ENCODE results near the gene EPHB4. TPM values are rescaled to one million over a fixed set of nuclear protein-coding genes. Genes with fewer than 3 reads are reported as not detected.

Gene EPHB4
- total RNA-seq, 2 donors from 2014 or later, result 20.5 to 29.4 TPM

DNA sequence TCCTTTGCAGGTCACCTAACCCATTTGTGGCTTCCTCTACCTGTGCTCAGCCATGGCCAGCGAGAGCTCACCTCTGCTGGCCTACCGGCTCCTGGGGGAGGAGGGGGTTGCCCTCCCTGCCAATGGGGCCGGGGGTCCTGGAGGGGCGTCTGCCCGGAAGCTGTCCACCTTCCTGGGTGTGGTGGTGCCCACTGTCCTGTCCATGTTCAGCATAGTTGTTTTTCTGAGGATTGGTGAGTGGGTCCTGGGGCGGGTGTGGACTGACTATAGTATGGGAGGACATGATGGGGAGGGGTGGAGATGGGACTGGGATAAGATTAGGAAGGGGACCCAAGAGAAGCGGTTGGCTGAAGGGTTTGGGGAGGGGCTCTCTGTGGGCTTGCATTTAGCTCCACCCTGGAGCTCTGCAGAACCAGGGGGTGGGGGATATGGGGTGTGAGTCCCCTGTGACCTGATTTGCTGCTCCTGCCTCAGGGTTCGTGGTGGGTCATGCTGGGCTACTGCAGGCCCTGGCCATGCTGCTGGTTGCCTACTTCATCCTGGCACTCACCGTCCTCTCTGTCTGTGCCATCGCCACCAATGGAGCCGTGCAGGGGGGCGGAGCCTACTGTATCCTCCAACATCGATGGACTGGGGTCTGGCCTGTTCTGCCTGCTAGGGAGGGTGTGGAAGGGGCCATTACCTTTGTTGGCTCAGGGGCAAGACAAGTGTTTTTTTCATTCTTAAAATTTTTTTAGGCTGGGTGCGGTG lies 27.0 kb upstream of the EPHB4 start:
- DNase-seq (ENCODE audit: low spot score) (no peak), ATAC-seq (ENCODE audit: insufficient number of reproducible peaks, low FRiP score, low read depth) (no peak)
- H3K27ac ChIP-seq, result no peak overlapping the region
- peaks cover 0 to 8% of the 10 kb centered on the region in 2 donors for H3K4me1 ChIP-seq (ENCODE audit: control insufficient read depth in 1 of 2, low read depth in 2 of 2)
- H3K9me3 ChIP-seq, result no peaks in the 10 kb centered on the region
- H3K4me3 ChIP-seq, result no peak overlapping the region
- TF ChIP-seq, protein P1, sequence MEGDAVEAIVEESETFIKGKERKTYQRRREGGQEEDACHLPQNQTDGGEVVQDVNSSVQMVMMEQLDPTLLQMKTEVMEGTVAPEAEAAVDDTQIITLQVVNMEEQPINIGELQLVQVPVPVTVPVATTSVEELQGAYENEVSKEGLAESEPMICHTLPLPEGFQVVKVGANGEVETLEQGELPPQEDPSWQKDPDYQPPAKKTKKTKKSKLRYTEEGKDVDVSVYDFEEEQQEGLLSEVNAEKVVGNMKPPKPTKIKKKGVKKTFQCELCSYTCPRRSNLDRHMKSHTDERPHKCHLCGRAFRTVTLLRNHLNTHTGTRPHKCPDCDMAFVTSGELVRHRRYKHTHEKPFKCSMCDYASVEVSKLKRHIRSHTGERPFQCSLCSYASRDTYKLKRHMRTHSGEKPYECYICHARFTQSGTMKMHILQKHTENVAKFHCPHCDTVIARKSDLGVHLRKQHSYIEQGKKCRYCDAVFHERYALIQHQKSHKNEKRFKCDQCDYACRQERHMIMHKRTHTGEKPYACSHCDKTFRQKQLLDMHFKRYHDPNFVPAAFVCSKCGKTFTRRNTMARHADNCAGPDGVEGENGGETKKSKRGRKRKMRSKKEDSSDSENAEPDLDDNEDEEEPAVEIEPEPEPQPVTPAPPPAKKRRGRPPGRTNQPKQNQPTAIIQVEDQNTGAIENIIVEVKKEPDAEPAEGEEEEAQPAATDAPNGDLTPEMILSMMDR (IDR thresholded peaks at IDR 0.05), result no peak
- no peaks in the 10 kb centered on the region for H3K27me3 ChIP-seq (replicated peaks; ENCODE audit: insufficient read depth)
- H3K36me3 ChIP-seq, result peaks cover 5% of the 10 kb centered on the region

DNA sequence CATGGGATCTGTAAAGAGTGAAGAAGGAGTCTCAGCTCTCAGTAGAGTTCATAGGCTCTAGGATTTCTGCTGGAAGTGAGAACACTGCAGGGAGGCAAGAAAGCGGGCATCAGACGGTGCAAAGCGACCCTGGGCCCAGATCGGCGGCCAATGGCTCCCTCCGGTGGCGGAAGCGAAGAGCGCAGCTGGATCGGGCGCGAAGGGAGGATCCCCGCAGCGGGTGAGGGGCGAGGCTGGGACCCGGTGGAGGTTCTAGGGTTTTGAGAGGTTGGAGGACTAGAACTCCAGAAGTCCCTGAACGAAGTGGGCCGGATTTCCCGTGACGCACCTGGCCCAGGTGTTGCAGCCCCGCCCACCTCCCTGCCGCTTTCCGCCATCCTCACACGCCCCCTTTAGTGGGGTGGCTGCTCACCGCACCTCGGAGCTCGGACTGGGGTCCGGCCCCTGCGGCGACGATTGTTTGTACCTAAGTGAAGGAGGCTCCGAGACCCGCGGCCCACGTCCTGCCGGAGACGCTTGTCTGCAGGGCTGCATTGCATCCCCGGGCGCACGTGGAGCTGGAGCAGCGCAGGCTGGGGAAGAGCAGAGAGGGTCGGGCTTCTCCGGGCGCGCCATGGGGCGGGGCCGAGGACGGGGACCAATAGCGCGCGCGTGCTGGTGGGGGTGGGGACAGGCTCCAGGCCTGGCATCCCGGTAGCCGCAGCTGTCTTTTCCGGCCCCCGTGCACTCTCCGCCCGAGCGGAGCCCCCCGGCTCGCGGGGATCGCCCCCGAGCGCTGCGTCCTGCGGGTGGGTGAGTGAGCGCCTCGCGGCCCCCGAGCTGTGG lies 24.9 kb upstream of the EPHB4 start, which contains the start of gene SLC12A9:
TSS of gene SLC12A9 (plus strand) at position 666 of the 825 bp plus-strand sequence. CDS start 1,485 bp downstream, outside the sequence.
- Histone ChIP-seq H3K36me3 (peaks cover 5% of the 10 kb centered on the region), H3K27me3 (replicated peaks; ENCODE audit: insufficient read depth) (no peaks in the 10 kb centered on the region), H3K4me1 (ENCODE audit: control insufficient read depth in 1 of 2, low read depth in 2 of 2) (peaks cover 0 to 8% of the 10 kb centered on the region in 2 donors), H3K27ac (peak within 1 kb of the TSS; percentile 75 to 76), H3K4me3 (peak within 1 kb of the TSS; percentile 81), H3K9me3 (no peaks in the 10 kb centered on the region)
- TF ChIP-seq, protein P1 (IDR thresholded peaks at IDR 0.05), result peak; percentile 89
- DNase-seq (ENCODE audit: low spot score), result peak; percentile 70
- ATAC-seq (ENCODE audit: insufficient number of reproducible peaks, low FRiP score, low read depth), result peak; percentile 93

GRCh38 chr7:100847360-100847759 lies 20.0 kb upstream of the EPHB4 start:
- ATAC-seq (ENCODE audit: insufficient number of reproducible peaks, low FRiP score, low read depth) (no peak), DNase-seq (ENCODE audit: low spot score) (no peak)
- Histone ChIP-seq H3K4me3 (no peak overlapping the region), H3K4me1 (ENCODE audit: control insufficient read depth in 1 of 2, low read depth in 2 of 2) (peaks cover 0 to 8% of the 10 kb centered on the region in 2 donors), H3K27ac (no peak overlapping the region), H3K36me3 (no peaks in the 10 kb centered on the region), H3K9me3 (no peaks in the 10 kb centered on the region), H3K27me3 (replicated peaks; ENCODE audit: insufficient read depth) (no peaks in the 10 kb centered on the region)
- TF ChIP-seq, protein P1 (IDR thresholded peaks at IDR 0.05), result no peak

GRCh38 chr7:100840470-100841100 lies 13.3 kb upstream of the EPHB4 start:
- Histone ChIP-seq H3K4me1 (ENCODE audit: control insufficient read depth in 1 of 2, low read depth in 2 of 2) (peaks cover 0 to 4% of the 10 kb centered on the region in 2 donors), H3K36me3 (no peaks in the 10 kb centered on the region), H3K27ac (no peak overlapping the region), H3K9me3 (no peaks in the 10 kb centered on the region), H3K27me3 (replicated peaks; ENCODE audit: insufficient read depth) (no peaks in the 10 kb centered on the region), H3K4me3 (no peak overlapping the region)
- DNase-seq (ENCODE audit: low spot score) (no peak), ATAC-seq (ENCODE audit: insufficient number of reproducible peaks, low FRiP score, low read depth) (no peak)
- TF ChIP-seq, protein P1 (IDR thresholded peaks at IDR 0.05), result no peak

- DNase-seq (ENCODE audit: low spot score), result no peak
- H3K36me3 ChIP-seq, result no peaks in the 10 kb centered on the region
- TF ChIP-seq, protein P1 (IDR thresholded peaks at IDR 0.05), result no peak
- no peaks in the 10 kb centered on the region for H3K9me3 ChIP-seq
- no peak for ATAC-seq (ENCODE audit: insufficient number of reproducible peaks, low FRiP score, low read depth)
- H3K27ac ChIP-seq, result no peak overlapping the region
- no peaks in the 10 kb centered on the region for H3K27me3 ChIP-seq (replicated peaks; ENCODE audit: insufficient read depth)
- peaks cover 0 to 4% of the 10 kb centered on the region in 2 donors for H3K4me1 ChIP-seq (ENCODE audit: control insufficient read depth in 1 of 2, low read depth in 2 of 2)
- H3K4me3 ChIP-seq, result no peak overlapping the region
Observed at GRCh38 chr7:100839361-100839760, 12.0 kb upstream of the EPHB4 start.
